HG03565 (cell line): ENCODE data around the gene PAIP1.
"Not testable (repeated sequence)": the region's sequence is repeated elsewhere in the genome, so short reads cannot be mapped to it uniquely, and the experiment has no call there.

Source experiments
- ATAC-seq: cut with Tn5 transposase; IDR thresholded peaks from one replicate; pipeline ENCODE4 v1.9.1; 2021; ENCODE audit warnings: mild to moderate bottlenecking, moderate library complexity; ENCODE audit not compliant: unreplicated experiment

PAIP1 gene

DNA sequence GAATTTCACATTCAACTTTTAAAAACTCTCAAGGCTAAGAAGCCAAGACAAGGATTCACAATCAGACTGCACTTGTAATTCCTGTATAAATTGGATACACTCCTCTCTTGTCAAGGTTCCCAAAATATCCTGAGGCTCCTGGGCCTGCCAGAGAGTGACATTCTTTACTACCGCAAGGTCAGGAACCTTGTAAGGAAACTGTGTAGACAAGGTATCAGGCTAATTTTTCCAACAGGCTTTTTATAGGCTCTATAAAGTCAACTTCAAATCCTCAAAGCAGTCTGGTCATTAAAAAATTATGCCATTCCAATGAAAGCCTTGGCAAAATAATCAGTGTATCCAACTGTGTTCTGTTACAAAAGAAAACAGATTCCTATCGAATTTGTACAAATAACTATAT, 15.5 kb upstream of the PAIP1 start:
- ATAC-seq, result no peak

DNA sequence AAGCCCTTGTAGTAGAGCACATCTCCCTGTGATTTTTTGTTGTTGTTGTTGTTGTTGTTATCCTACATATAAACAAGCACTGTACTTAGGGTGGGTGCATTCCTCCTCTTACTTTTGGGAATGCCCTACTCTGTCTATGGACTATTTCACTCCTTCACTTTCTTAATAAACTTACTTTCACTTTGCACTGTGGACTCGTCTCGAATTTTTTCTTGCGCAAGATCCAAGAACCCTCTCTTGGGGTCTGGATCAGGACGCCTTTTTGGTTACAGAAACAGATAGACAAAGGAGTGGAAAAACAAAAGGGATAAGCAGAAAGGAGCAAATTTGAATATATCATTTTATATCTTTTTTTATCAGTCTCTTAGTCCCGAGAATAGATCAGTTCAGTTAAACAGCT, 14.4 kb upstream of the PAIP1 start:
- ATAC-seq, result no peak

DNA sequence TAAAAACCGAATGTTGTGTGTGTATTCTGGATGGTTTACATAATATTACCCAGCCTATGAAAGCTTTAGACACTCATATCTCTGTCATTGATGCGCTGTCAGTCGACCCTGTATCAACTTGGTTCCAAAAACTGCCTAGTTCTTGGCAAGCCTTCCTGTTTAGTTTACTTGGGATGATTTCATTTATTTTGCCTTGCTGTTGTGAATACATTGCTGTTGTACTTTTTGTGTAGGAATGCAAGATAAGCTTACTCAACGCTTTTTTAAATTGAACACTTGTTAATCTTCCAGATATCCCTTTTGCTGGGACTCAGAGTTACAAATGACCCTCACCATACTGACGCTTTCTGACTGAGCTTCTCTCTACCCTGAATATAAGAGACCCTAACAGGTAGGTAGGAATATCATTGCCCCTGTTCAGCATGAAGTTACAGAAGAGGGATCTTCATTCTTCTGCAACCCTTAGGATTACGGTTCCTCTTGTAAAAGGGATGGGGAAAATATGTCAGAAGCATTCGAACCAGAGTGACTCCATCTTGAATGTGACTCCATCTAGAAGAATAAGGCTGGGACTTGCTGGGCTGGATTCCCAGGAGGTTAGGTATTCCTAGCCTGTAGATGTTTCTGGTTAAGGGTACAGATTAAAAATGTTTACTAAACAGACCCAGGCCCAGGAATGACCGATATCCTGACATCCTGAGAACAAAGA, 13.7 kb upstream of the PAIP1 start:
- ATAC-seq, result no peak

DNA sequence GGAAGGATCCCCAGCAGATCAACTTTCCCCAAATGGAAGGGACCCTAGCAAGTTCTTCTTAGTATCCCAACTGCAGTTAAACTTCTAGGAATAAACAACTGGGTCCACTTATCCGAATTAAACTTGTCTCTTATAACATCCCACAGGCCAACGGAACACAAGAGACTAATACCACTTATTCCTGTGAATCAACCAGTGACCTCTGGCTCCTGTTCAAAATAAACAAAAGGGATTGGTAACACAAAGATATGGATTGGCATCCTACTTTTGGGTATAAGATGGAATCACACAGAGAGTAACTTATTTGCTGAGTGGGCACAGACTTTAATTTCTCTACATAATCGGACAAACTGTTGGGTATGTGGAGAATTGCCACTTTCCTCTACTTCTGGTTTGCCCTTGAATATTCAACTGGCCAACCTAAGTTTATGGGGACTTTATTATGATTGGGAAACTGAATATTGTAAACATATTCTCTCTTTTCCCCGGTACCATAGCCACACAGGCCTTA, 12.4 kb upstream of the PAIP1 start:
- no peak for ATAC-seq

DNA sequence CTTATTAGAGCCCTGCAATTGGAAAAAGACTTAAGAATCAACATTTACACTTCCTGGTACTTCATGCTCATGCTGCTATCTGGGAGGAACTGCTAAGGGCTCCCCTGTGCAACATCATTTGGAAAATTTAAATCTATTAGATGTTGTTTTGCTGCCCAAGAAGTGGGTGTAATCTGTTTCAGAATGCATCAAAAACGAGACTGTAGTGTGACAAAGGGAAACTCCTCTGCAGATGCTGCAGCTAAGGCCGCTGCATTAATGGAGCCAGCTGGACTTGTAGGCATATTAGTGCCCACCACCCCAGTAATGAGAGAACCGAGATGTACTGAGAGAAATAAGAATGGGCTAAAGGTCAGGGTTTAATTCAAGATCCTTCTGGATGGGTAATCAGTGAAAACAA, 11.1 kb upstream of the PAIP1 start:
- peak; percentile 52 for ATAC-seq

DNA sequence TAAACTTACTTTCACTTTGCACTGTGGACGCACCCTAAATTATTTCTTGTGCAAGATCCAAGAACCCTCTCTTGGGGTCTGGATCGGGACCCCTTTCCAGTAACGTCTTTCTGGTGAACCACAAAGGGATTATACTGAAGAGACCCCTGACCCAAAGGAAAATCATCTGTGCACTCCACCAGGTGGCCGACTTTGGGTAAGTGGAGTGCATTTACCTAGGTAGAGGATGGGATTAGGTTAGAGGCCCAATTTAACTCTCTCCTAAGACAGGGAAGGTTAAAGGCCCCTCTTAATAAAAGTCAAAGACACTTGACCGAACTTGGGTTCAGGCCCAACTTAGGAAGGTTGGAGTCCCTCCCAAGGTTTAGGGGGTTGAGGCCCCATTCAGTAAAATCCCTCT, 8.2 kb upstream of the PAIP1 start:
- no peak for ATAC-seq

DNA sequence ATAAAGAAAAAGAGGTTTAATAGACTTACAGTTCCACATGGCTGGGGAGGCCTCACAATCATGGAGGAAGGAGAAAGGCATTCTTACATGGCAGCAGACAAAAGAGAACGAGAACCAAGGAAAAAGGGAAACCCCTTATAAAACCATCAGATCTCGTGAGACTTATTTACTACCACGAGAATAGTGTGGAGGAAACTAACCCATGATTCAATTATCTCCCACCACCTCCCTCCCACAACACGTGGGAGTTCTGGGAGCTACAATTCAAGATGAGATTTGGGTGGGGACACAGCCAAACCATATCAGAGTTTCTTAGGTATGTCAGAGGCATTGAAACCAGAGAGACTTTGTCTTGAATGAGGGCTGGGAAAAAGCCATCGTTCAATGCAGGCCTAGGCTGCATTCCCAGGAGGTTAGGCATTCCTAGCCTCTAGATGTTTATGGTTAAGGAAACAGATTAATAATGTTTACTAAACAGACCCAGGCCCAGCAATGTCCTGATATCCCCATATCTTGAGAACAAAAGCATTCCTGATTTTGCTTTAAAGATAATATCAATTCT, 7.5 kb upstream of the PAIP1 start:
- ATAC-seq, result no peak

DNA sequence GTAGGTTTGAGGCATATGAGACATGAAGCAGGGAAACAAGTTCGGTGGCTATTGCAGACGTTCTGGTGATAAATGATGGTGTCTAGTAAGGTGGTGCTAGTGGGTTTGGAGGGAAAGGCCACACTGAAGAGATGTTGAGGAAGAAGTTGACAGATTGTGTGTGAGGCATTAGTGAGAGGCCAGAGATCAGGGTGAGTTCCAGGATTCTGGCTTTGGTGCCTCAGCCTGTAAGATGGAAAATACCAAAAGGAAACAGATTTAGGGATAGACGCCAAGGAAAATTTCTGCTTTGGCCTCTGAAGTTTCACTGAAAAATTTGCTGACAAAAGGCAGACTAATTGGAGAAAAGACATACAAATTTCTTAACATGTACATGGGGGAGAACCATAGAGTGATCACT, 6.4 kb upstream of the PAIP1 start:
- no peak for ATAC-seq

DNA sequence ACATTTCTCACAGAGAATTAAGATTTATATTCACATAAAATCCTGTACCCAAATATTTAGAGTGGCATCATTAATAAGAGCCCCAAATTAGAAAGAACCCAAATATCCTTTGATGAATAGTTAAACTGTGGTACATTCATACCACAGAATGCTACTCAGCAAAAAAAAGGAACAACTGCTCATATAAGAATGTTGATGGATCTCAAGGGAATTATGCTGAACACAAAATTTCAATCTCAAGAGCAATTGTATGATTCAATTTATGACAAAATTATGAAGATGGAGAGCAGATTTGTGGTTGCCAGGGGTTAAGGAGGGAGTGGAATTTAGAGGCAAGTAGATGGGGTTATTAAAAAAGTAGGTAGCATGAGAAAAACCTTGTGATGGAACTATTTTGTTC, 4.5 kb upstream of the PAIP1 start:
- no peak for ATAC-seq

DNA sequence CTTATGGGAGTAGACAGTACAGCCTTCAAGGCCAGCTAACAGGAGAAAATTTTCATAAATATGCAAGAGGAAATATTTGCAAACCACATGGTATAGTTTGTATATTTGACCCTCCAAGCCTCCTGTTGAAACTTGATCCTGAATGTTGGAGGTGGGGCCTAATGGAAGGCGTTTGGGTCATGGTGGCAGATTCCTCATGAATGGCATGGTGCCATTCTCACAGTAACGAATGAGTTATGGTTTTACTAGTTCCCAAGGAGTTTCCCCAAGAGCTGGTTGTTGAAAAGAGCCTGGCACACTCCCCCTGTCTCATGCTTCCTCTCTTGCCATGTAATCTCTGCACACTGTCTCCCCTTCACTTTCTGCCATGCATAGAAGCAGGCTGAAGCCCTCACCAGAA, 3.3 kb upstream of the PAIP1 start:
- no peak for ATAC-seq

DNA sequence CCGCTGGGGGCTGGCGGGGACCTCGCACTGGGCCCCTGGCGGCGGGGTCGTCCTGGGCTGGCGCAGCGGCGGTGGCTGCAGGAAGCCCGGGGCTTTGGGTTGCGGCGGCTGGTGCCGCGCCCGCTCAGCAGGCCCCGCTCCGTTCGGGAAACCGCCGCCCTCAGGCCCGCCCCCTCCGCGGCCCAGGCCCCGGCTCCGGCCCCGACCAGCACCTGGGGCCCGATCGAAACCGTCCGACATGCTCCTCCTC, 345 bp downstream of the PAIP1 start:
- ATAC-seq, result peak; percentile 25

DNA sequence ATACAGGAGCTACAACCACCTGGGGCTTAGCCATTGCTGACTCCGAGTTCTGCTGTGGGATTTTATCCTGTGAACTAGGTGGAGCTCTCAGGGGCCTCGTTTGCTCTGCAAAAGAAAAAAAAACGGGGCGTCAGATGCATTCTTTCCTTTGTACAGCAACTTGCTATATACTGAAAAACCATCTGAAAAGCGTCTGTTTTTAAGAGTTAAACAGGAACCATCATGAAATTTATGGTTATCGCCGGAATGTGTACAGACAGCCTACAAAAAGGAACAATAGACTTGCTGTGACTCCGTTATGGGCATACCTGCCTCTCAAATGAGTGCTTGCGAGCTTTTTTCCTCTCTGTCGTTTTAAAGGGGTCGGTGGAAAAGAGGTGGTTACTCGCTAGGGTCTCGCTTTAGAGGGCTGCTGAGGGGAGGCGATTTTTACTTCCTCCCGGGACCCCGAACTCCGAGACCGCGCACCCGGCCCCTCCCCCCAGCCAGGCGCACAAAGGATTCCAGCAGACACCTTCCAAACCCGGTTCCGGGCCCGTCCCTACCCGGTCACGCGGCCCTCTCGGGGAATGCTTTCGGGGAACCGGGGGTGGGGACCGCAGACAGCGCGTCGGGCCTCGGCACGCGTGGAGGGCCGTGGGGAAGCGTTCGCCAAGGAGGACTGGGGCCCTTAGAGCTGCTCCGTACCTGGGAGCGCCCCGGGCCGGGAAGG, 826 bp downstream of the PAIP1 start:
- no peak for ATAC-seq

DNA sequence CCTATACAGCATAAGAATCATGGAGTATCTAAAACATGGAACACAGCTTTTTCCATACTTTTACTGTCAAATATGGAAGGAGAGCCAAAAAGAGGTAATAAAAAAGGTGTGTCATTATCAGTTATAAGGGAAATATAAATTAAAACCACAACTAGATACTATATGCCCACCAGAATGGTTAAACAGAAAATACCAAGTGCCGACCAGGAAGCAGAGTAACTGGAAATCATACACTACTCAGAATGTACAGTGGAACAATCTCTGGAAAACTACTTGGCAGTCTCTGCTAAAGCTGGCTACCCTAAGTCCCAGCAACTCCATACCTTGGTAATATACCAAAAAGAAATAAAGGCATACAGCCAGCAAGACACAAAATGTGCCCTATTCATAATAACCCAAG, 2.4 kb downstream of the PAIP1 start:
- no peak for ATAC-seq

DNA sequence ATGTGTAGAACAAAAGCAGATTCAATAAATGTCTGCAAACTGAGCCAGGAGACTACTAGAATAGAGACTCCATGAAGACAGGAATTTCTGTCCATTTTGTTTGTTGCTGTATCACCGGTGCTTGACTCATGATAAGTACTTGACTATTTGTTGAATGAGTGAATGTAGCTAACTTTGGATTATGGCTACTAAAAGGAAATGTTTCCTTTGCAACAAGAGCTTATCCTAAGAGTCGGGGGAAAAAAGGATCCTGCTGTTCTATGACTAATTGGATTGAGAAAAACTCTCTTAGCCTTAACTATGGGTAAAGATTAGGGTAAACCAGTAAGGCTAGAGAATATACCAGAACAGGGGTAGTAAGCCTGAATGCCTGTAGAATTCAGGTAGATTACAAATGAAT, 3.5 kb downstream of the PAIP1 start:
- ATAC-seq, result no peak

DNA sequence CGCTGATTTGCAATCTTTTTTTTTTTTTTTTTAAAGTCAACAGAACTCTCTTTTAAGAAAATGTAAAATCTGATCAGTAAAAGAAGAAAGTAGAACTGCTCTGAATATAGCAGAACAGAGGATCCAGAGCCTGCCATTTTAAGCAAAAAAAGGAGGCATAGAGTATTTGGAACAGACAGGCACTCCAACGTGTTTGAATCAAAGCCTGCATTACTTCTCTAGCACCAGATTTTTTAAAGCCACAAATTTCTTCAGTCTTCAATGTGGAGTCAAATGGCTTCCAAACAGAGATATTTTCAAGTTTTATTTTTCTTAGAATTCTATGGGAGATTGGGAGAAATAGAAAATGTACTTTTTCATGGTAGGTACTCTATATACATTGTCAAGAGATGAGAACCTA, 5.1 kb downstream of the PAIP1 start:
- no peak for ATAC-seq

DNA sequence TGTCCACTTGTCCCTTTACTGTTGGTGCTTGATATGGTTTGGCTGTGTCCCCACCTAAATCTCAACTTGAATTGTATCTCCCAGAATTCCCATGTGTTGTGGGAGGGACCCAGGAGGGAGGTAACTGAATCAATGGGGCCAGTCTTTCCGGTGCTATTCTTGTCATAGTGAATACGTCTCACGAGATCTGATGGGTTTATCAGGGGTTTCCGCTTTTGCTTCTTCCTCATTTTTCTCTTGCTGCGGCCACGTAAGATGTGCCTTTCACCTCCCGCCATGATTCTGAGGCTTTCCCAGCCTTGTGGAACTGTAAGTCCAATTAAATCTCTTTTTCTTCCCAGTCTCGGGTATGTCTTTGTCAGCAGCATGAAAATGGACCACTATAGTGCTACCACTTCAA, 7.6 kb downstream of the PAIP1 start:
- not testable (repeated sequence) for ATAC-seq

DNA sequence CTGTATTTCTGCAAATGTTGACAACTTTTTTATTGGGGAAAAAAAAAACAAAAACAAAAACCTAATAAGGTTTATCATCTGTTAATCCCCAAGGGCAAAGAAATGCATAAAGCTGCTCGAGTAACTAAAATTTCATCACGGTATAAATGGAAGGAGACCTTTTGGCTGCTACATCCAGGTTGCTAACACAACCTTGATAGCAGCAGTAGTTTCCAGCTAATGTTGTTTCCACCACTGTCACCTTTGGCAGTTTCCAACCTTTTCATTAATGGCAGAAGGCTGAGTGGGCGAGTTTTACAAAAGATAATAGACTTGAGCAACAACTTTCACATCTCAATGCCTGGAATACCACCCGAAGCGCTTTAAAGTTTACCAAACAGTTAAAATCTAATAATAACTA, 8.5 kb downstream of the PAIP1 start:
- ATAC-seq, result no peak

DNA sequence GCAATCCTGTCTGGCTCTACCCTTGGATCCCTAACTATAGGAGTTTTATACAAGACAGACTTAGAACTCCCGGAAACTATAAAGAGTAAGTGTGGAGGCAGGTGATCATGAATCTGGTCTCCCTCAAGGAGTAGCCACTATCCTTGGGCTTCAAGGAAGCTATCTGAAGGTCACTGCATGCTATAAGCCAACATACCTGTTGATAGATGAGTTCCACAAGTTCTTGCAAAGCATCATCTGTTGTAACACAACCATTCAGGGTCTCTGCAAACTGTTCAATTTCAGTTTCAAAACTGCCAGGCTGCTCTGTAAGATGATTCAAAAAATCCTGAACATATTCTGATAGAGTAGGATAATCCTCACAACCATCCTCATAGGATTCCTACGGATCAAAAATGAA, 9.3 kb downstream of the PAIP1 start:
- no peak for ATAC-seq

DNA sequence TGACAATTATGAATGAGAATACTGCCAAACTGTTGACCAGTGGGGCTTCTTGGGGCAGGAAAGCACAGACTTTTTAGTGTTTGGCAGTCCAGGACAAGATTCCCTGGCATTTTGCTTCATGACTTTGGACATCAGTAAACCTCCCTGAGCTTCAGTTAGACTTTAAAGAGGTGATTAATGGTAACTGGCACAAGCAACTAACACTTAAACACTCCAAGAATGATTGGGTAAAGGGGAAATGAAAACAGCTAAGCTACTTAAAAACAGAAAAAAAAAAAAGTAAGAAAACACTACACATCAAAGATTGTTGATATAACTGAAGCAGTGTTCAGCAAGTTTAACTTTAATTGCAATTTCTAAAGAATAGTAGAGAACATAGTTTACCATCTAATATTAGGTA, 13.4 kb downstream of the PAIP1 start:
- ATAC-seq, result no peak

DNA sequence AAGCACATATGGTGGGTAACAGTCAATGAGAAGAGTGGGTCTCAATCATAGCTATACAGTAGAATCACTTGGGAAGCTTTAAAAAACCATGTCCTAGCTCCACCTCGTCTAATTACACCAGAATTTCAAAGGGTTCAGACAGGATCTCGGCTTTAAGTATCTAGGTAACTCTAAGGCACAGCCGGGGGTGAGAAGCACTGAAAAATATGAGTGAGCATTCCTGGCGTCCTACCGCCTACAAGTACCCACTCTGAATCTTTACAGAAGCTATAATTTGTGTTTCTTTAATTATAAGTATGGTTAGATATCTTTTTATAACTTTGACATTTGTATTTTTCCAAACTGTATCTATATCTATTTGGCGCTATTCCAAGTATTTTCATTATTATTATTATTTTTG, 16.1 kb downstream of the PAIP1 start:
- ATAC-seq, result no peak

DNA sequence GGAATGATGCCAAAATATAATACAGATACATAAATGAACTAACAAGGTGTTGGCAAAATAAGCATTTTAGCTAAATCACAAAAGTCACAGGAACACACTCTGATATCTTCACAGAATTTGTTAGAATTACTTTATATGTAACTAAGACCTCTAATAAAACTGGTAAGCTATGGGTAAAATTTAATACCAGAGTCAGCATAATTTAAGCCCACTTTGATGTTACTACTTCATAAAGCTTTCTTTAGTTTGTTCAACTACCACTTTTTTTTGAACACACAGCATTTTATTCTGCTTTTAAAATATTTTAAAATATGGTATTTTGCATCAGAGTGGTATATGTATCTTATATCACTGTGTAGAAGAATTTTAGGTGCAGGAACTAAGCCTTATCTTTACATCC, 19.9 kb downstream of the PAIP1 start:
- ATAC-seq, result no peak

DNA sequence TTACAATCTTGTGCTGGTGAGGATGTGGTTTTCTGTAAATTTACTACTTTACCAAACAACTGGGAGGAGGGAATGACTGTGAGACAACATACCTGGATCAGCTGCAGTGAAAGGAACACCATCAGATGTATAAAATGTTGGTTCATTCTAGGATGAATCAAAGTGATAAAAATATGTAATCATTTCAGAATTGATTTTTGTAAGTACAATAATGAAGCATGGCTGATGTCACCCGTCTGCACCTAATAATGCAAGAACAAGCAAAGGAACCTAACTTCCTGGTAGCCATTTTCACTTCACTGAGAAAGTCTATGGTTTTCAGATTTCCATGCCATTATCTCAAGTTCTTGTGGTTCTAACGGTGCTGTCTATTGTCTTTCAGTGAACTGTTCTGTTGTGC, 23.2 kb downstream of the PAIP1 start:
- no peak for ATAC-seq

DNA sequence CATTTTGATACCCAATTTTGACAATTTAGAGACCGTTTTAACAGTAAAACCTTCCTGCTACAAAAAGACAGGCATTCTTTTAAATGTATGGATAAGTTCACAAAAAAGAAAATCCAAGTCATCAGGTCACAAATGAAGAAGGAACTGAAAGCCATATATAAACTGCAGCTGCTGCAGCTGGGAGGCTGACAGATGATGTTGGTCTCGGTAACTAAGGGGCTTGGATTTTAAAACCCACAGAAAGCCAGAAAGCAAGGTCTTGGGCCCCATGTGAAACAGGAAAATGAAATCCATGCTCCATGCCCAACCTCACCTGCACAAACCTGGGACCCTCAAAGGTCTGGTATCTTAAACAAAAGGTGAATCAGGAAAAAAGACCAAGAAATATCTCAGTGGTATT, 26.2 kb downstream of the PAIP1 start:
- ATAC-seq, result no peak
